PC-9 (cell line): Measurements from ENCODE around the gene C1orf105. TPM values are rescaled to one million over a fixed set of nuclear protein-coding genes. Genes with fewer than 3 reads are reported as not detected.

Experiments used
- BruUV-seq: library from RNA; stranded (reverse); fragments of 400-500 nt; replicated peaks from 2 replicates; lab custom pipeline; 2021; lab: Mats Ljungman, UMichigan
- CTCF ChIA-PET: fragments of 300-600 bp; sonication (Branson Sonifier 250); formaldehyde crosslinking; loops from one replicate; lab custom pipeline; 2022; ENCODE audit warnings: antibody characterized with exemption; lab: Charles Lee
- POLR2A ChIA-PET: fragments of 300-600 bp; sonication (Branson Sonifier 250); formaldehyde crosslinking; loops from one replicate; lab custom pipeline; 2022; ENCODE audit warnings: antibody characterized with exemption; ENCODE audit not compliant: unreplicated experiment; lab: Charles Lee
- DNase-seq, 2 experiments: peaks; one replicate each; pipeline versions ENCODE4 v3.0.0 to v3.0.0-alpha.2; 2015 to 2022; ENCODE audit warnings: mixed read lengths in 1 of 2
- H2AFZ ChIP-seq: fragments of 200-600 bp; sonication (generic); 2 replicates; pipeline ENCODE4 v1.8.1; 2017; ENCODE audit warnings: antibody characterized with exemption
- H3F3A ChIP-seq: fragments of 200-600 bp; sonication (generic); 2 replicates; pipeline ENCODE4 v1.8.1; 2017; ENCODE audit warnings: antibody characterized with exemption, mild to moderate bottlenecking, low read depth; ENCODE audit not compliant: insufficient read depth
- H3K27ac ChIP-seq: fragments of 200-600 bp; sonication (generic); 2 replicates; pipeline ENCODE4 v1.6.1; 2016; ENCODE audit warnings: mixed run types
- H3K27me3 ChIP-seq: fragments of 200-600 bp; sonication (generic); 2 replicates; pipeline ENCODE4 v1.6.1; 2016; ENCODE audit warnings: low read depth, mixed run types; ENCODE audit not compliant: insufficient read depth
- H3K36me3 ChIP-seq: fragments of 200-600 bp; sonication (generic); 2 replicates; pipeline ENCODE4 v1.6.1; 2016; ENCODE audit warnings: low read depth, mixed run types
- H3K4me1 ChIP-seq: fragments of 200-600 bp; sonication (generic); replicated peaks from 2 replicates; pipeline ENCODE4 v1.6.1; 2016; ENCODE audit warnings: mixed run types; ENCODE audit not compliant: insufficient read depth
- H3K4me2 ChIP-seq: fragments of 200-600 bp; sonication (generic); 2 replicates; pipeline ENCODE4 v1.6.1; 2017; ENCODE audit warnings: mixed run types
- H3K4me3 ChIP-seq: fragments of 200-600 bp; sonication (generic); 2 replicates; pipeline ENCODE4 v1.6.1; 2016; ENCODE audit warnings: mixed run types
- H3K79me2 ChIP-seq: fragments of 200-600 bp; sonication (generic); 2 replicates; pipeline ENCODE4 v1.6.1; 2017; ENCODE audit warnings: low read depth, mixed run types
- H3K9me2 ChIP-seq: fragments of 200-600 bp; sonication (generic); 2 replicates; pipeline ENCODE4 v1.8.1; 2017; ENCODE audit warnings: mild to moderate bottlenecking; ENCODE audit not compliant: insufficient read depth
- H3K9me3 ChIP-seq: fragments of 200-600 bp; sonication (generic); 2 replicates; pipeline ENCODE4 v1.8.1; 2016; ENCODE audit warnings: low read depth; ENCODE audit not compliant: insufficient read depth
- H4K20me1 ChIP-seq: fragments of 200-600 bp; sonication (generic); 2 replicates; pipeline ENCODE4 v1.8.1; 2017; ENCODE audit not compliant: insufficient read depth
- EZH2 ChIP-seq: fragments of 200-600 bp; sonication (generic); IDR thresholded peaks from 2 replicates; pipeline ENCODE4 v1.8.0; 2017; ENCODE audit warnings: antibody characterized with exemption, low read depth
- intact Hi-C: fragments of 100-400 bp; cut with micrococcal nuclease; formaldehyde crosslinking; loops from one replicate; pipeline ENCODE4 v1.10.0; 2022; ENCODE audit not compliant: unreplicated experiment
- total RNA-seq: library from RNA; stranded (reverse); gene quantifications from 2 replicates; pipeline ENCODE4 v1.2.3, GENCODE V29; 2021
- TF ChIP-seq, protein P1 (sequence below): fragments of 200-600 bp; sonication (generic); conservative IDR thresholded peaks from 2 replicates; pipeline ENCODE4 v1.6.1; 2017; ENCODE audit warnings: mixed run types, antibody characterized with exemption, mild to moderate bottlenecking, moderate library complexity

The C1orf105 gene
- total RNA-seq, 1 experiment from 2014 or later: not detected

DNA sequence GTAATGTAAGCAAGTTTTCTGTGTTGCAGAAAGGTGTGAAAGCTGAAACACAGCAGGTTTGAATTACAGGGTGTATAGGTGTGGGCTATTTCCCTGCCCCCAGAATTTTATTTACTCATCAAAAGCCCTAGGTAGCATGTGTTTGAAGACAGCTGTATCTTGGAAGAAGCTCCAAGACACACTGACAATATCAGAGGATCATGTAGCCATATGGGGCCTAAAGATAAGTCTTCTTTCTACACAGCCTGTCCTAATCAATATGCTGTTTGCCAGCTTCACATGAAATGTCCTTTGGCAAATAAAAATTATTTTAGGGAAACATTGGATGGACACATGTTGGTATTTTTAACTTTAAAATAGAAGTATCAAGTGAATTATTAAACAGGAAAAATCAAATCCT lies 95.0 kb downstream of the C1orf105 start:
- no peaks in the 10 kb centered on the region for H3K4me1 ChIP-seq
- ChIA-PET CTCF (no interaction called here), POLR2A (no interaction called here)
- H3K4me3 ChIP-seq: no peak overlapping the region
- H3K36me3 ChIP-seq: no peaks in the 10 kb centered on the region
- no peaks in the 10 kb centered on the region for H3K27me3 ChIP-seq
- H3K9me2 ChIP-seq: no peaks in the 10 kb centered on the region
- intact Hi-C loops: no loop called here
- H3K27ac ChIP-seq: no peak overlapping the region
- TF ChIP-seq, protein P1, sequence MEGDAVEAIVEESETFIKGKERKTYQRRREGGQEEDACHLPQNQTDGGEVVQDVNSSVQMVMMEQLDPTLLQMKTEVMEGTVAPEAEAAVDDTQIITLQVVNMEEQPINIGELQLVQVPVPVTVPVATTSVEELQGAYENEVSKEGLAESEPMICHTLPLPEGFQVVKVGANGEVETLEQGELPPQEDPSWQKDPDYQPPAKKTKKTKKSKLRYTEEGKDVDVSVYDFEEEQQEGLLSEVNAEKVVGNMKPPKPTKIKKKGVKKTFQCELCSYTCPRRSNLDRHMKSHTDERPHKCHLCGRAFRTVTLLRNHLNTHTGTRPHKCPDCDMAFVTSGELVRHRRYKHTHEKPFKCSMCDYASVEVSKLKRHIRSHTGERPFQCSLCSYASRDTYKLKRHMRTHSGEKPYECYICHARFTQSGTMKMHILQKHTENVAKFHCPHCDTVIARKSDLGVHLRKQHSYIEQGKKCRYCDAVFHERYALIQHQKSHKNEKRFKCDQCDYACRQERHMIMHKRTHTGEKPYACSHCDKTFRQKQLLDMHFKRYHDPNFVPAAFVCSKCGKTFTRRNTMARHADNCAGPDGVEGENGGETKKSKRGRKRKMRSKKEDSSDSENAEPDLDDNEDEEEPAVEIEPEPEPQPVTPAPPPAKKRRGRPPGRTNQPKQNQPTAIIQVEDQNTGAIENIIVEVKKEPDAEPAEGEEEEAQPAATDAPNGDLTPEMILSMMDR: no peak
- no peak for TF ChIP-seq EZH2
- H3F3A ChIP-seq: no peaks in the 10 kb centered on the region
- H3K79me2 ChIP-seq: no peaks in the 10 kb centered on the region
- no peak overlapping the region for H2AFZ ChIP-seq
- 0 out of 2 replicates have a peak, but pooled peaks cover 3% of the 10 kb centered on the region for H3K9me3 ChIP-seq
- BruUV-seq: no TSS peak
- no peak for DNase-seq
- no peak overlapping the region for H3K4me2 ChIP-seq
- H4K20me1 ChIP-seq: no peaks in the 10 kb centered on the region

DNA sequence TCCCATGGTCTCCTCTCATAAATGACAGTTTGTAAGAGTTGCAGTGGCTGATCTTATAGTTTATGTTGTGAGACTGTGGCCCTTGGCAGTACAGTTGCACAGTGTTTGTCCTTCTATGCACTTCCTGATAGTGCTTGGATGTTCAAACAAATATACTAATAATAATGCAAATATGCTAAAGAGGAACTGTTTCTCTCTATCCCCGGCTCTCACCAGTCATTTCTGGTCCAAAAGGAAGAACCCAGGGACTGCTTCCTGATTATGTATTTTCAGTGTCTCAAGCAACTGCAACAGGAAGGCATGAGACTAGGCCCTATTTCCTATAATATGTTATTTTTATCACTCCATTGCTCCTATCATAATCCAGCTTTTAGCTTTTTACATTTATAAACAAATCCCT lies 95.4 kb downstream of the C1orf105 start:
- Histone ChIP-seq H3K4me3 (no peak overlapping the region), H4K20me1 (no peaks in the 10 kb centered on the region), H3K27me3 (no peaks in the 10 kb centered on the region), H3K36me3 (no peaks in the 10 kb centered on the region), H3K79me2 (no peaks in the 10 kb centered on the region), H3K9me2 (no peaks in the 10 kb centered on the region), H3K27ac (no peak overlapping the region), H3K9me3 (0 out of 2 replicates have a peak, but pooled peaks cover 3% of the 10 kb centered on the region), H3K4me2 (no peak overlapping the region), H2AFZ (no peak overlapping the region), H3K4me1 (no peaks in the 10 kb centered on the region), H3F3A (no peaks in the 10 kb centered on the region)
- BruUV-seq: no TSS peak
- ChIA-PET POLR2A (no interaction called here), CTCF (no interaction called here)
- DNase-seq: peak in 1 of 2 experiments; percentile 15
- intact Hi-C loops: no loop called here
- TF ChIP-seq EZH2: no peak
- TF ChIP-seq, protein P1: no peak

DNA sequence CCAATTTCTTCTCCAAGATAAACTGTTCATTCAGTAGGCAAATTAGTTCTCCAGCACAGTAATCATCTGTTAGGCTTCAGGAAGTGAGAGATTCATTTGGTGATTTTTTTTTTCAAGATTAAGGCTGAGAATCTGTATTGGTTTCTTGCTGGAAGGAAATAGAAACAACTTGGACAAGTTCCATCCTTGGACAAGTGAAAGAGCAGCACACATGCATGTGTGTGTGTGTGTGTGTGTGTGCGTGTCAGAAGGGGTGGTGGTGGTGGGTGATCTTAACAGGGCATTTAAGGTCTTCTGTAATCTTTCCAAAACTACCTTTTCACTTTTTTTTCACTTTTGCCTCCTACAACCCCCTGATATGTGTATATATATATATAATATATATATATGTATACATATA lies 96.6 kb downstream of the C1orf105 start:
- Histone ChIP-seq H3K4me2 (no peak overlapping the region), H3K36me3 (no peaks in the 10 kb centered on the region), H3K4me1 (no peaks in the 10 kb centered on the region), H3F3A (no peaks in the 10 kb centered on the region), H3K27me3 (no peaks in the 10 kb centered on the region), H2AFZ (no peak overlapping the region), H4K20me1 (no peaks in the 10 kb centered on the region), H3K27ac (no peak overlapping the region), H3K79me2 (no peaks in the 10 kb centered on the region), H3K4me3 (no peak overlapping the region), H3K9me3 (0 out of 2 replicates have a peak, but pooled peaks cover 3% of the 10 kb centered on the region), H3K9me2 (no peaks in the 10 kb centered on the region)
- DNase-seq: no peak
- no TSS peak for BruUV-seq
- POLR2A ChIA-PET: no interaction called here
- TF ChIP-seq, protein P1: no peak
- TF ChIP-seq EZH2: no peak
- intact Hi-C loops: no loop called here
- CTCF ChIA-PET: no interaction called here
